K562 (cell line): ENCODE data around the gene LYPD6B. TPM values are rescaled to one million over a fixed set of nuclear protein-coding genes. Genes with fewer than 3 reads are reported as not detected.

Experiments used
- ATAC-seq: fragments of 200-7000 bp; cut with Tn5 transposase; 3 replicates; pipeline ENCODE4 v1.9.1; 2020; ENCODE audit warnings: moderate library complexity
- BruUV-seq: library from RNA; stranded (reverse); fragments of 400-500 nt; replicated peaks from 2 replicates; lab custom pipeline; 2021; lab: Mats Ljungman, UMichigan
- CTCF ChIA-PET: fragments of 300-600 bp; formaldehyde crosslinking; extraction: SDS; loops from one replicate; lab custom pipeline; 2021; ENCODE audit warnings: low intra/inter-chr PET ratio; lab: Yijun Ruan, JAX
- POLR2A ChIA-PET: fragments of 300-600, 350-650 bp; sonication (Branson Sonifier 250); formaldehyde crosslinking; extraction: SDS; loops from one replicate; lab custom pipeline; 2021; ENCODE audit warnings: antibody characterized with exemption, inconsistent platforms; lab: Yijun Ruan, JAX
- DNase-seq, 4 experiments: peaks; one replicate each; pipeline versions ENCODE4 v3.0.0 to v3.0.0-alpha.2; 2011 to 2018; ENCODE audit warnings: low spot score in 3 of 4, mixed read lengths in 3 of 4; ENCODE audit errors: extremely low read depth in 1 of 4
- FAIRE-seq: peaks from 2 replicates; lab custom pipeline; 2011; peaks lifted over from hg19 to GRCh38; lab: Jason Lieb, UNC
- H2AFZ ChIP-seq: 2 replicates; pipeline ENCODE4 v1.6.0; 2011; ENCODE audit warnings: low read depth, low read length, control low read depth, inconsistent platforms
- H3K27ac ChIP-seq: fragments of 200-600 bp; 3 replicates; pipeline ENCODE4 v1.8.0; 2011; ENCODE audit warnings: low read depth, mild to moderate bottlenecking, control low read depth, inconsistent platforms, low read length, moderate library complexity, mixed read lengths; ENCODE audit errors: extremely low read depth
- H3K27me3 ChIP-seq, 2 experiments: fragments of 300-600 bp in 1 of 2; 2 replicates in 1 of 2; 3 replicates in 1 of 2; pipeline versions ENCODE4 v1.6.0 to v1.8.0; 2011; ENCODE audit warnings: inconsistent platforms in 2 of 2, low read length in 2 of 2, mild to moderate bottlenecking in 1 of 2, mixed read lengths in 1 of 2, moderate library complexity in 1 of 2; ENCODE audit not compliant: control insufficient read depth in 2 of 2, insufficient read depth in 2 of 2
- H3K36me3 ChIP-seq: fragments of 300-600 bp; 3 replicates; pipeline ENCODE4 v1.8.0; 2011; ENCODE audit warnings: mild to moderate bottlenecking, low read length, inconsistent platforms; ENCODE audit not compliant: control insufficient read depth, insufficient read depth
- H3K4me1 ChIP-seq, 2 experiments: fragments of 200-600 bp in 1 of 2; replicated peaks in 1 of 2; 2 replicates in 1 of 2; 3 replicates in 1 of 2; pipeline versions ENCODE4 v1.5.1 to v1.8.0; 2011; ENCODE audit warnings: inconsistent platforms in 2 of 2, low read length in 2 of 2, mild to moderate bottlenecking in 1 of 2, mixed read lengths in 1 of 2, moderate library complexity in 1 of 2; ENCODE audit not compliant: control insufficient read depth in 2 of 2, insufficient read depth in 2 of 2
- H3K4me2 ChIP-seq: 2 replicates; pipeline ENCODE4 v1.6.1; 2011; ENCODE audit warnings: low read length, control low read depth, inconsistent platforms, mixed read lengths; ENCODE audit not compliant: insufficient read depth
- H3K4me3 ChIP-seq: fragments of 200-600 bp; sonication (generic), shearing (Covaris generic); 2 replicates; pipeline ENCODE4 v1.5.1; 2016; ENCODE audit warnings: control low read depth, inconsistent platforms
- H3K79me2 ChIP-seq: fragments of 200-600 bp; 3 replicates; pipeline ENCODE4 v1.8.0; 2011; ENCODE audit warnings: low read length, inconsistent platforms; ENCODE audit not compliant: control insufficient read depth, insufficient read depth
- H3K9ac ChIP-seq, 2 experiments: 2 replicates each; pipeline versions ENCODE4 v1.6.0 to v1.6.1; 2011; ENCODE audit warnings: low read depth in 2 of 2, low read length in 2 of 2, control low read depth in 1 of 2, inconsistent platforms in 1 of 2, mild to moderate bottlenecking in 1 of 2, mixed read lengths in 1 of 2; ENCODE audit not compliant: insufficient read depth in 1 of 2
- H3K9me1 ChIP-seq: one replicate; pipeline ENCODE4 v1.6.0; 2011; ENCODE audit warnings: inconsistent platforms, mild to moderate bottlenecking, low read length, moderate library complexity; ENCODE audit not compliant: control insufficient read depth, insufficient read depth
- H3K9me3 ChIP-seq: replicated peaks from 2 replicates; pipeline ENCODE4 v1.5.1; 2011; ENCODE audit warnings: low read depth, low read length, inconsistent platforms; ENCODE audit not compliant: control insufficient read depth, insufficient read depth
- H4K20me1 ChIP-seq: replicated peaks from 2 replicates; pipeline ENCODE4 v1.6.1; 2011; ENCODE audit warnings: low read length, inconsistent platforms, mixed read lengths; ENCODE audit not compliant: control insufficient read depth, insufficient read depth
- BDP1 ChIP-seq: IDR thresholded peaks from 3 replicates; pipeline ENCODE4 v1.6.1; 2011; ENCODE audit not compliant: insufficient read length, insufficient read depth
- HNRNPH1 ChIP-seq: fragments of 200-400 bp; formaldehyde crosslinking; optimal IDR thresholded peaks from 2 replicates; pipeline ENCODE3; 2017; ENCODE audit warnings: low read depth, mild to moderate bottlenecking, low read length, moderate library complexity
- MBD2 ChIP-seq: sonication (generic); IDR thresholded peaks from 2 replicates; pipeline ENCODE4 v1.6.1; 2016; ENCODE audit warnings: low read depth, borderline replicate concordance
- MTF1 ChIP-seq: fragments of 250-450 bp; sonication (Bioruptor Pico); IDR thresholded peaks from 2 replicates; pipeline ENCODE4 v1.9.0; 2021; ENCODE audit warnings: moderate library complexity, mild to moderate bottlenecking, inconsistent platforms, borderline replicate concordance
- MYNN ChIP-seq, 2 experiments: sonication (generic); formaldehyde crosslinking in 1 of 2; IDR thresholded peaks; 2 replicates each; pipeline versions ENCODE4 v1.5.0 to v1.6.1; 2016 to 2020; ENCODE audit warnings: antibody characterized with exemption in 1 of 2, missing genetic modification reagents in 1 of 2
- PTTG1 ChIP-seq: fragments of 450-650 bp; IDR thresholded peaks from 2 replicates; pipeline ENCODE4 v1.6.1; 2016; ENCODE audit warnings: low read depth, mild to moderate bottlenecking, missing genetic modification characterization, missing compliant biosample characterization
- SPI1 ChIP-seq: IDR thresholded peaks from 2 replicates; pipeline ENCODE4 v1.6.1; 2011; ENCODE audit warnings: low read depth, low read length, control low read depth, borderline replicate concordance
- TRIM24 ChIP-seq, 2 experiments: fragments of 450-650 bp; IDR thresholded peaks; 2 replicates each; pipeline ENCODE4 v1.6.1; 2016
- ZNF431 ChIP-seq: sonication (generic); formaldehyde crosslinking; IDR thresholded peaks from 2 replicates; pipeline ENCODE4 v1.8.0; 2022; ENCODE audit warnings: mild to moderate bottlenecking, missing genetic modification reagents
- ZNF436 ChIP-seq: fragments of 250-450, 450-650 bp; sonication (Bioruptor Pico); formaldehyde crosslinking; IDR thresholded peaks from 2 replicates; pipeline ENCODE4 v1.7.0; 2020; ENCODE audit warnings: mild to moderate bottlenecking
- ZNF696 ChIP-seq: fragments of 250-450 bp; sonication (Bioruptor Pico); conservative IDR thresholded peaks from 2 replicates; pipeline ENCODE4 v1.4.0; 2020; ENCODE audit warnings: mild to moderate bottlenecking, moderate library complexity
- WGBS: fragments of 100-300 bp; shearing (Covaris generic); methylation state at CpG from one replicate; pipeline ENCODE4 v1.1.6; 2016; ENCODE audit warnings: low coverage, mixed read lengths; ENCODE audit not compliant: insufficient coverage; ENCODE audit errors: missing lambda C conversion rate; 5-methylcytosine and 5-hydroxymethylcytosine counted together
- in situ Hi-C: fragments of 300-500 bp; cut with MboI; formaldehyde crosslinking; loops from 4 replicates; pipeline ENCODE4 v1.15.0; 2018; ENCODE audit warnings: inconsistent platforms, mixed read lengths
- intact Hi-C: fragments of 100-400 bp; cut with micrococcal nuclease; formaldehyde crosslinking; loops from 2 replicates; pipeline ENCODE4 v1.14.2; 2022
- polyA plus RNA-seq, 8 experiments: library from polyadenylated mRNA; depleted of rRNA in 4 of 8; stranded (reverse) in 5 of 8; unstranded in 3 of 8; fragments of >200 nt; fragmentation: Nextera tagmentation in 2 of 8; fragmentation: Illumina TruSeq in 1 of 8; extraction: Ambion mirVana in 2 of 8; extraction: Trizol in 1 of 8; gene quantifications; 2 replicates each; pipeline versions ENCODE4 v1.2.1 to v1.2.3, GENCODE V29; 2011 to 2014; ENCODE audit warnings: inconsistent platforms in 1 of 8, missing spikeins in 1 of 8
- total RNA-seq, 7 experiments: library from RNA; depleted of rRNA in 6 of 7; stranded (reverse); fragments of >200 nt in 6 of 7; fragmentation: Illumina TruSeq in 2 of 7; extraction: Trizol in 2 of 7; gene quantifications; 2 replicates each; pipeline versions ENCODE4 v1.2.1 to v1.2.3, GENCODE V29; 2011 to 2021; ENCODE audit warnings: low replicate concordance in 1 of 7
- TF ChIP-seq, protein P1 (sequence below): fragments of 450-650 bp; IDR thresholded peaks from one replicate; pipeline ENCODE4 v1.6.1; 2018; ENCODE audit warnings: mild to moderate bottlenecking, moderate library complexity; ENCODE audit not compliant: partially characterized antibody
- TF ChIP-seq, protein P2 (sequence below), 3 experiments: fragments of 200-800 bp in 1 of 3; sonication (Bioruptor generic) in 1 of 3; sonication (generic) in 1 of 3; formaldehyde crosslinking in 1 of 3; IDR thresholded peaks; 2 replicates each; pipeline versions ENCODE4 v1.6.1 to v1.8.0; 2016 to 2022; ENCODE audit warnings: mild to moderate bottlenecking in 2 of 3, missing compliant biosample characterization in 2 of 3, missing genetic modification characterization in 2 of 3, missing genetic modification reagents in 1 of 3

The LYPD6B gene
- total and polyA plus RNA-seq, 9 of the 15 experiments (the other 6 are each of a cell fraction or from before 2014, with no cell fraction given), result not detected

GRCh38 chr2:149042881-149043280 lies 4.4 kb downstream of the LYPD6B start:
- H3K4me1 ChIP-seq, result peaks cover 0 to 10% of the 10 kb centered on the region in 2 experiments; a peak in 1 of 5 replicates
- in situ Hi-C loops, result no loop called here

More at GRCh38 chr2:149042881-149043280, 4.4 kb downstream of the LYPD6B start:
- ATAC-seq (no peak), DNase-seq (no peak), FAIRE-seq (no peak)
- Histone ChIP-seq H3K9ac (no peak overlapping the region), H4K20me1 (no peaks in the 10 kb centered on the region), H3K9me3 (no peaks in the 10 kb centered on the region), H3K27ac (no peak overlapping the region), H3K27me3 (peaks cover 4 to 15% of the 10 kb centered on the region in 2 experiments; a peak in 3 of 5 replicates), H3K4me3 (no peak overlapping the region), H3K79me2 (no peaks in the 10 kb centered on the region), H3K9me1 (no peaks in the 10 kb centered on the region), H3K4me2 (no peak overlapping the region), H2AFZ (no peak overlapping the region), H3K36me3 (no peaks in the 10 kb centered on the region)
- intact Hi-C loops, result no loop called here
- no TSS peak for BruUV-seq
- ChIA-PET POLR2A (interaction anchor here (0.5 kb wide), 1 partner anchor 363 kb away, joined by 3 read pairs; no protein-coding TSS in a partner anchor), CTCF (no interaction called here)
- TF ChIP-seq MYNN (IDR thresholded peaks at IDR 0.05), result no peak
- TF ChIP-seq MYNN (CRISPR knock-in tag; IDR thresholded peaks at IDR 0.05), result no peak
- TF ChIP-seq BDP1, result no peak
- TF ChIP-seq, protein P1, sequence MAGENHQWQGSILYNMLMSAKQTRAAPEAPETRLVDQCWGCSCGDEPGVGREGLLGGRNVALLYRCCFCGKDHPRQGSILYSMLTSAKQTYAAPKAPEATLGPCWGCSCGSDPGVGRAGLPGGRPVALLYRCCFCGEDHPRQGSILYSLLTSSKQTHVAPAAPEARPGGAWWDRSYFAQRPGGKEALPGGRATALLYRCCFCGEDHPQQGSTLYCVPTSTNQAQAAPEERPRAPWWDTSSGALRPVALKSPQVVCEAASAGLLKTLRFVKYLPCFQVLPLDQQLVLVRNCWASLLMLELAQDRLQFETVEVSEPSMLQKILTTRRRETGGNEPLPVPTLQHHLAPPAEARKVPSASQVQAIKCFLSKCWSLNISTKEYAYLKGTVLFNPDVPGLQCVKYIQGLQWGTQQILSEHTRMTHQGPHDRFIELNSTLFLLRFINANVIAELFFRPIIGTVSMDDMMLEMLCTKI, result no peak
- TF ChIP-seq HNRNPH1, result no peak
- TF ChIP-seq ZNF431 (CRISPR knock-in tag), result no peak
- no peak for TF ChIP-seq ZNF436
- TF ChIP-seq, protein P2, sequence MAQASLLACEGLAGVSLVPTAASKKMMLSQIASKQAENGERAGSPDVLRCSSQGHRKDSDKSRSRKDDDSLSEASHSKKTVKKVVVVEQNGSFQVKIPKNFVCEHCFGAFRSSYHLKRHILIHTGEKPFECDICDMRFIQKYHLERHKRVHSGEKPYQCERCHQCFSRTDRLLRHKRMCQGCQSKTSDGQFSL (CRISPR knock-in tag; IDR thresholded peaks at IDR 0.05), result no peak
- TF ChIP-seq, protein P2 (tag; IDR thresholded peaks at IDR 0.05), result no peak
- no peak for TF ChIP-seq TRIM24 (IDR thresholded peaks at IDR 0.05)
- TF ChIP-seq ZNF696 (CRISPR knock-in tag), result no peak
- TF ChIP-seq PTTG1 (tag), result no peak
- TF ChIP-seq MTF1 (CRISPR knock-in tag), result no peak
- no peak for TF ChIP-seq MBD2
- no peak for TF ChIP-seq SPI1
- WGBS, result 0% methylated on average over 1 of the region's 1 CpG
